Effector CD4-positive, alpha-beta T cell (primary cell): ENCODE data around the gene TPSAB1. TPM values are rescaled to one million over a fixed set of nuclear protein-coding genes. Genes with fewer than 3 reads are reported as not detected.
"Not testable (repeated sequence)": the region's sequence is repeated elsewhere in the genome, so short reads cannot be mapped to it uniquely, and the experiment has no call there.

Experiments
- DNase-seq: peaks from one replicate; pipeline ENCODE4 v3.0.0-alpha.2; 2020
- total RNA-seq: gene quantifications from one replicate; lab custom pipeline; 2026; lab: John Stamatoyannopoulos, UW

TPSAB1 gene
- not detected for total RNA-seq

- DNase-seq: not testable (repeated sequence)
Measured at GRCh38 chr16:1240436-1240835, at the start of gene TPSAB1. TSS of gene TPSAB1 (plus strand) at chr16:1240705. CDS start at chr16:1240939, 234 bp downstream.

DNA sequence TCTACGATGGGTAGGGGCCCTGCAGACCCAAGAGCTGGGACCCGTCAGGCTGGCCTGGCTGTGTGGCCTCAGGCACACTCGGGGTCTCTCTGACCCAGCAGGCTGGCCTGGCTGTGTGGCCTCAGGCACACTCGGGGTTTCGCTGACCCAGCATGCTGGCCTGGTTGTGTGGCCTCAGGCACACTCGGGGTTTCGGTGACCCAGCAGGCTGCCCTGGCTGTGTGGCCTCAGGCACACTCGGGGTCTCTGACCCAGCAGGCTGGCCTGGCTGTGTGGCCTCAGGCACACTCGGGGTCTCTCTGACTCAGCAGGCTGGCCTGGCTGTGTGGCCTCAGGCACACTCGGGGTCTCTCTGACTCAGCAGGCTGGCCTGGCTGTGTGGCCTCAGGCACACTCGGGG is 49.7 kb upstream of the TPSAB1 start:
- DNase-seq: not testable (repeated sequence)

GRCh38 chr16:1192384-1193073 is 48.0 kb upstream of the TPSAB1 start:
- DNase-seq: no peak

- DNase-seq: no peak
Measured at GRCh38 chr16:1193143-1193824, 47.2 kb upstream of the TPSAB1 start.

- no peak for DNase-seq
Measured at GRCh38 chr16:1193825-1194581, 46.5 kb upstream of the TPSAB1 start.

- DNase-seq: no peak
Measured at GRCh38 chr16:1194665-1195392, 45.7 kb upstream of the TPSAB1 start.

GRCh38 chr16:1195393-1195666 is 45.2 kb upstream of the TPSAB1 start:
- no peak for DNase-seq

- no peak for DNase-seq
Measured at GRCh38 chr16:1196494-1196893, 44.0 kb upstream of the TPSAB1 start.

GRCh38 chr16:1197237-1197866 is 43.2 kb upstream of the TPSAB1 start:
- DNase-seq: no peak

DNA sequence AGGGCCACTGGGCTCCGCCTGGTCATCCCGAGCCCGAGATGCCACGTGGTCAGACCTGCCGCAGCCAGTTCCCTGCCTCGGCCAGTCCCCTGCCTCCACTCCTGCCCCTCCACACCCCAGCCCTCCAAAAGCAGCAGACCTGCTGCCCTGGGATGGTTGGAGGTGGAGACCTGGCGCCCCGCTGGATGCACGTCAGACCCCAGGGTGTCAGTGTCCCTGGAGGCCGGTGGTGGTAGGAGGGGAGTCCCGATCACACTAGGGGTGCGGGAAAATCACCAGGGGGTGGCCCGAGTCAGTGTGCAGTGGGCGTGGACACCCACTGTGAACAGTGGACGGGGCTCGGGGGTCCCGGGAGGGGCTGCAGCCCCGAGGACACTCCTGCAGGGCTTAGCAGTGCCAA is 42.3 kb upstream of the TPSAB1 start:
- no peak for DNase-seq

DNA sequence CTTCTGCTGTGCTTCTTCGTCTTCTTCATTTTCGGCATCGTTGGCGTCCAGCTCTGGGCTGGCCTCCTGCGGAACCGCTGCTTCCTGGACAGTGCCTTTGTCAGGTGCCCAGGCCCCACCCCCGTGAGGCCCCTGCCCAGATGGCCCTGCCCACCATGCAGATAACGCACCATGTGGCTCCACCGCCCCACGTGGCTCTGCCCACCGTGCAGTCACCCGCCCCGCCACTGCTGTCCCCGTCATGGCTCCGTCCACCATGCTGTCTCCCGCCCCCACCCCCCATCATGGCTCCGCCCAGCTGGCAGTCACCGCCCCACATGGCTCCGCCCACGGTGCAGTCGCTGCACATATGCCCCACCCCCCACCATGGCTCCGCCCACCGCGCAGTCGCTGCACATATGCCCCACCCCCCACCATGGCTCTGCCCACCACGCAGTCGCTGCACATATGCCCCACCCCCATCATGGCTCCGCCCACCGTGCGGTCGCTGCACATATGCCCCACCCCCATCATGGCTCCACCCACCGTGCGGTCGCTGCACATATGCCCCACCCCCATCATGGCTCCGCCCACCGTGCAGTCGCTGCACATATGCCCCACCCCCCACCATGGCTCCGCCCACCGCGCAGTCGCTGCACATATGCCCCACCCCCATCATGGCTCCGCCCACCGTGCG is 41.7 kb upstream of the TPSAB1 start:
- not testable (repeated sequence) for DNase-seq

- no peak for DNase-seq
Measured at GRCh38 chr16:1199347-1200013, 41.0 kb upstream of the TPSAB1 start.

- no peak for DNase-seq
Measured at GRCh38 chr16:1200014-1200627, 40.4 kb upstream of the TPSAB1 start.

GRCh38 chr16:1201444-1201843 is 39.1 kb upstream of the TPSAB1 start:
- no peak for DNase-seq

DNA sequence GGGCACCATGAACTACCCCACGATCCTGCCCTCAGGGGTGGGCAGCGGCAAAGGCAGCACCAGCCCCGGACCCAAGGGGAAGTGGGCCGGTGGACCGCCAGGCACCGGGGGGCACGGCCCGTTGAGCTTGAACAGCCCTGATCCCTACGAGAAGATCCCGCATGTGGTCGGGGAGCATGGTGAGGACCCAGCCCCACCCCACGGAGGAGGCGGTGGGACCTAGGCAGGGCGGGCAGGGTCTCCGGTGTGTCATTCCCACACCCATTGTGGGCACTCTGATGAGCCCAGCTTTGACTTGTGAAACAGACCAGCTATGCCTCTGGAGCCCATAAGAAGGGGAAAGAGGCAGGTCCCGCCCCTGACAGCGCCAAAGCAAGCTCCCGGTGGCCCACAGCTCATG is 38.2 kb upstream of the TPSAB1 start:
- no peak for DNase-seq

DNA sequence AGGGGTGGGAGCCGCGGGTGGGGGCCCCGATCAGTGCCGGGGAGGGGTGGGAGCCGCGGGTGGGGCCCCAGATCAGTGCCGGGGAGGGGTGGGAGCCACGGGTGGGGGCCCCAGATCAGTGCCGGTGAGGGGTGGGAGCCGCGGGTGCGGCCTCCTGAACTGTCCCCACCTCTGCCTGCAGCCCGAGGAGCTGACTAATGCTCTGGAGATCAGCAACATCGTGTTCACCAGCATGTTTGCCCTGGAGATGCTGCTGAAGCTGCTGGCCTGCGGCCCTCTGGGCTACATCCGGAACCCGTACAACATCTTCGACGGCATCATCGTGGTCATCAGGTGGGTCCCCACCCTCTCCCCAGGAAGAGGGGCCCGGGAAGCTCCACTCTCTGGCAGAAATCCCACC is 35.6 kb upstream of the TPSAB1 start:
- no peak for DNase-seq

DNA sequence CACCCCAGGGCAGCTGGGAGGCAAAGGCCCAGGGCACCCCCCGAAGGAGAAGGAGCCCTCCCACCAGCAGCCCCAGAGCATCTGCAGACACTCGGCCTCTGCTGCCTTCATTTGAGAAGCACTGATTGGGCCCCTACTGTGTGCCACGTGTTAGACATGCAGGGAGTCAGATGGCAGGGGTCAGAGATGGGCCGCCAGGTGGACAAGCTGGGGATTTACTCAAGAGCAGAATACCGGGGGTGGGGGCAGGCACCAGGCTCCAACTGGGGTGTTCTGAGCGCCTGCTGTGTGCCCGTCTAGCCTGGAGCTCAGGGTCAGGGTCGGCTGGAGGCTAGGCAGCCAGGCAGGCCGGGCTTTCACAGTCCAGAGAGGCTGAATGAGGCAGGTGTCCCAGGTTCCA is 34.2 kb upstream of the TPSAB1 start:
- no peak for DNase-seq

- no peak for DNase-seq
Measured at GRCh38 chr16:1206786-1207185, 33.7 kb upstream of the TPSAB1 start.

- no peak for DNase-seq
Measured at GRCh38 chr16:1208239-1208830, 32.2 kb upstream of the TPSAB1 start.

DNA sequence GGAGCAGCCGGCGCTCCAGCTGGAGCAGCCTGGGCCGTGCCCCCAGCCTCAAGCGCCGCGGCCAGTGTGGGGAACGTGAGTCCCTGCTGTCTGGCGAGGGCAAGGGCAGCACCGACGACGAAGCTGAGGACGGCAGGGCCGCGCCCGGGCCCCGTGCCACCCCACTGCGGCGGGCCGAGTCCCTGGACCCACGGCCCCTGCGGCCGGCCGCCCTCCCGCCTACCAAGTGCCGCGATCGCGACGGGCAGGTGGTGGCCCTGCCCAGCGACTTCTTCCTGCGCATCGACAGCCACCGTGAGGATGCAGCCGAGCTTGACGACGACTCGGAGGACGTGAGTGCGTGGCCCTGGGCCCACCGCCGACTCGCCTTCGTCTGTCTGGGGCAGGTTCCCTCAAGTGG is 31.4 kb upstream of the TPSAB1 start:
- DNase-seq: no peak

GRCh38 chr16:1210461-1210860 is 30.0 kb upstream of the TPSAB1 start:
- DNase-seq: no peak
